ENCODE data around the gene TP53TG5. TPM values are rescaled to one million over a fixed set of nuclear protein-coding genes. Genes with fewer than 3 reads are reported as not detected.

The TP53TG5 gene
- total RNA-seq, 1 donor from 2014 or later, result not detected

GRCh38 chr20:45336530-45337366, 41.4 kb downstream of the TP53TG5 start:
- Histone ChIP-seq H3K4me2 (no peak overlapping the region), H3F3A (ENCODE audit: low read depth) (peaks cover 24% of the 10 kb centered on the region), H3K9me3 (ENCODE audit: low read depth) (no peaks in the 10 kb centered on the region), H3K79me2 (ENCODE audit: low read depth) (peaks cover 10% of the 10 kb centered on the region), H3K27ac (no peak overlapping the region), H3K4me3 (no peak overlapping the region), H3K9ac (no peak overlapping the region), H3K4me1 (peaks cover 35% of the 10 kb centered on the region), H3K27me3 (no peaks in the 10 kb centered on the region), H3K36me3 (no peaks in the 10 kb centered on the region), H4K20me1 (ENCODE audit: low read depth) (peaks cover 7% of the 10 kb centered on the region), H2AFZ (replicated peaks) (no peak overlapping the region)
- no peaks in the 10 kb centered on the region for H3K36me3 Mint-ChIP-seq
- no peak overlapping the region for H3K4me3 Mint-ChIP-seq
- peaks cover 2% of the 10 kb centered on the region for H3K27me3 Mint-ChIP-seq (ENCODE audit: insufficient read depth, low read depth)
- peaks cover 51% of the 10 kb centered on the region for H3K4me1 Mint-ChIP-seq
- no peaks in the 10 kb centered on the region for H3K9me3 Mint-ChIP-seq
- peak overlapping the region; percentile 16 for H3K27ac Mint-ChIP-seq
- no peak for DNase-seq (ENCODE audit: low spot score)
- TF ChIP-seq CTCF (IDR thresholded peaks at IDR 0.05) (no peak), EZH2phosphoT487 (IDR thresholded peaks at IDR 0.05) (no peak), EZH2 (IDR thresholded peaks at IDR 0.05) (no peak)

- Histone ChIP-seq H3K36me3 (no peaks in the 10 kb centered on the region), H3K79me2 (ENCODE audit: low read depth) (no peaks in the 10 kb centered on the region), H3K4me3 (no peak overlapping the region), H3K9ac (no peak overlapping the region), H3K27ac (no peak overlapping the region), H3K9me3 (ENCODE audit: low read depth) (no peaks in the 10 kb centered on the region), H3K4me1 (peaks cover 9% of the 10 kb centered on the region), H3K4me2 (no peak overlapping the region), H2AFZ (replicated peaks) (no peak overlapping the region), H3F3A (ENCODE audit: low read depth) (peaks cover 10% of the 10 kb centered on the region), H4K20me1 (ENCODE audit: low read depth) (no peaks in the 10 kb centered on the region), H3K27me3 (no peaks in the 10 kb centered on the region)
- peaks cover 5% of the 10 kb centered on the region for H3K4me1 Mint-ChIP-seq
- no peaks in the 10 kb centered on the region for H3K36me3 Mint-ChIP-seq
- no peak for DNase-seq (ENCODE audit: low spot score)
- no peaks in the 10 kb centered on the region for H3K9me3 Mint-ChIP-seq
- H3K4me3 Mint-ChIP-seq, result no peak overlapping the region
- no peaks in the 10 kb centered on the region for H3K27me3 Mint-ChIP-seq (ENCODE audit: insufficient read depth, low read depth)
- H3K27ac Mint-ChIP-seq, result no peak overlapping the region
- TF ChIP-seq EZH2phosphoT487 (IDR thresholded peaks at IDR 0.05) (no peak), CTCF (IDR thresholded peaks at IDR 0.05) (no peak), EZH2 (IDR thresholded peaks at IDR 0.05) (no peak)
These were observed 47.6 kb downstream of the TP53TG5 start for GRCh38 chr20:45330476-45330875.

- no peaks in the 10 kb centered on the region for H3K36me3 ChIP-seq
- no peaks in the 10 kb centered on the region for H4K20me1 ChIP-seq (ENCODE audit: low read depth)
- DNase-seq (ENCODE audit: low spot score), result no peak
- H3K4me2 ChIP-seq, result no peak overlapping the region
- H3K27ac ChIP-seq, result no peak overlapping the region
- no peaks in the 10 kb centered on the region for H3K27me3 ChIP-seq
- no peak overlapping the region for H3K9ac ChIP-seq
- H3K27me3 Mint-ChIP-seq (ENCODE audit: insufficient read depth, low read depth), result no peaks in the 10 kb centered on the region
- TF ChIP-seq EZH2phosphoT487 (IDR thresholded peaks at IDR 0.05) (no peak), EZH2 (IDR thresholded peaks at IDR 0.05) (no peak), CTCF (IDR thresholded peaks at IDR 0.05) (no peak)
- no peaks in the 10 kb centered on the region for H3K9me3 ChIP-seq (ENCODE audit: low read depth)
- H3F3A ChIP-seq (ENCODE audit: low read depth), result peaks cover 7% of the 10 kb centered on the region
- peaks cover 8% of the 10 kb centered on the region for H3K4me1 Mint-ChIP-seq
- H3K36me3 Mint-ChIP-seq, result no peaks in the 10 kb centered on the region
- no peak overlapping the region for H3K27ac Mint-ChIP-seq
- H3K4me3 ChIP-seq, result no peak overlapping the region
- no peaks in the 10 kb centered on the region for H3K79me2 ChIP-seq (ENCODE audit: low read depth)
- H3K9me3 Mint-ChIP-seq, result no peaks in the 10 kb centered on the region
- peaks cover 12% of the 10 kb centered on the region for H3K4me1 ChIP-seq
- H3K4me3 Mint-ChIP-seq, result no peak overlapping the region
- H2AFZ ChIP-seq (replicated peaks), result no peak overlapping the region
These were observed 48.4 kb downstream of the TP53TG5 start for GRCh38 chr20:45329497-45330319.
